ENCODE measurements around the gene ESR2. TPM values are rescaled to one million over a fixed set of nuclear protein-coding genes. Genes with fewer than 3 reads are reported as not detected.

ESR2 gene
- total RNA-seq, 4 donors from 2014 or later: 0.27 to 1.0 (median 0.78) TPM; not detected in 1

- peak overlapping the region; percentile 70 to 81 (median 74) for H3K27ac ChIP-seq
- H3K4me1 ChIP-seq: peaks cover 45 to 78% of the 10 kb centered on the region in 2 donors
- H3K36me3 ChIP-seq: no peaks in the 10 kb centered on the region
- intact Hi-C loops (cut with DNase I): no loop called here
- DNase-seq: no peak
- H3K9me3 ChIP-seq: no peaks in the 10 kb centered on the region
- no peaks in the 10 kb centered on the region for H3K27me3 ChIP-seq
- TF ChIP-seq POLR2A (IDR thresholded peaks at IDR 0.05) (no peak), CTCF (IDR thresholded peaks at IDR 0.05) (no peak)
- 52 to 86% methylated on average over 3 of the region's 3 CpGs for WGBS, 2 donors
- no peak overlapping the region for H3K4me3 ChIP-seq (replicated peaks in 1 of 3)
Observed at GRCh38 chr14:64197996-64198395, 96.2 kb downstream of the ESR2 start.

- peak; percentile 98 to 99 for DNase-seq
- Histone ChIP-seq H3K36me3 (no peaks in the 10 kb centered on the region), H3K4me3 (replicated peaks in 1 of 3) (peak overlapping the region in 2 of 3 donors; percentile 15 to 21), H3K27me3 (no peaks in the 10 kb centered on the region), H3K9me3 (no peaks in the 10 kb centered on the region), H3K27ac (peak overlapping the region; percentile 70 to 81 (median 74)), H3K4me1 (peaks cover 37 to 67% of the 10 kb centered on the region in 2 donors)
- TF ChIP-seq CTCF (IDR thresholded peaks at IDR 0.05): no peak
- peak in 1 of 2 donors; percentile 61 for TF ChIP-seq POLR2A (IDR thresholded peaks at IDR 0.05)
- intact Hi-C loops (cut with DNase I): no loop called here
- 5 to 21% methylated on average over 16 to 19 of the region's 20 CpGs for WGBS, 2 donors
Observed at GRCh38 chr14:64196814-64197411, 97.3 kb downstream of the ESR2 start.

- Histone ChIP-seq H3K36me3 (no peaks in the 10 kb centered on the region), H3K27me3 (no peaks in the 10 kb centered on the region), H3K27ac (peak overlapping the region; percentile 70 to 81 (median 74)), H3K4me3 (replicated peaks in 1 of 3) (no peak overlapping the region), H3K9me3 (no peaks in the 10 kb centered on the region), H3K4me1 (peaks cover 28 to 59% of the 10 kb centered on the region in 2 donors)
- intact Hi-C loops (cut with DNase I): no loop called here
- DNase-seq: peak; percentile 30 to 48
- TF ChIP-seq CTCF (IDR thresholded peaks at IDR 0.05) (no peak), POLR2A (IDR thresholded peaks at IDR 0.05) (no peak)
- WGBS, 2 donors: 47 to 61% methylated on average over 5 of the region's 5 CpGs
Observed at GRCh38 chr14:64196056-64196455, 98.1 kb downstream of the ESR2 start.

- H3K9me3 ChIP-seq: no peaks in the 10 kb centered on the region
- DNase-seq: no peak
- peaks cover 21 to 50% of the 10 kb centered on the region in 2 donors for H3K4me1 ChIP-seq
- no peaks in the 10 kb centered on the region for H3K27me3 ChIP-seq
- peak overlapping the region; percentile 70 to 81 (median 74) for H3K27ac ChIP-seq
- 45 to 53% methylated on average over 2 of the region's 2 CpGs for WGBS, 2 donors
- no peaks in the 10 kb centered on the region for H3K36me3 ChIP-seq
- TF ChIP-seq CTCF (IDR thresholded peaks at IDR 0.05): no peak
- TF ChIP-seq POLR2A (IDR thresholded peaks at IDR 0.05): no peak
- intact Hi-C loops (cut with DNase I): no loop called here
- no peak overlapping the region for H3K4me3 ChIP-seq (replicated peaks in 1 of 3)
Observed at GRCh38 chr14:64195199-64195598, 99.0 kb downstream of the ESR2 start.

GRCh38 chr14:64194404-64194803 lies 99.8 kb downstream of the ESR2 start:
- TF ChIP-seq POLR2A (IDR thresholded peaks at IDR 0.05): no peak
- TF ChIP-seq CTCF (IDR thresholded peaks at IDR 0.05): no peak
- intact Hi-C loops (cut with DNase I): no loop called here
- 72 to 75% methylated on average over 3 of the region's 3 CpGs for WGBS, 2 donors
- H3K36me3 ChIP-seq: no peaks in the 10 kb centered on the region
- H3K4me3 ChIP-seq (replicated peaks in 1 of 3): no peak overlapping the region
- peaks cover 16 to 45% of the 10 kb centered on the region in 2 donors for H3K4me1 ChIP-seq
- no peaks in the 10 kb centered on the region for H3K9me3 ChIP-seq
- H3K27ac ChIP-seq: peak overlapping the region; percentile 70 to 81 (median 74)
- no peaks in the 10 kb centered on the region for H3K27me3 ChIP-seq
- DNase-seq: no peak
